K562 (cell line): ENCODE data around the gene PRKAR1A. TPM values are rescaled to one million over a fixed set of nuclear protein-coding genes. Genes with fewer than 3 reads are reported as not detected.

Experiments
- BDP1 ChIP-seq: IDR thresholded peaks from 3 replicates; pipeline ENCODE4 v1.6.1; 2011; ENCODE audit not compliant: insufficient read length, insufficient read depth
- CSDE1 ChIP-seq, 2 experiments: fragments of 450-650 bp; IDR thresholded peaks; 2 replicates each; pipeline ENCODE4 v1.6.1; 2016; ENCODE audit warnings: mild to moderate bottlenecking in 1 of 2
- E2F8 ChIP-seq: fragments of 450-650 bp; IDR thresholded peaks from 2 replicates; pipeline ENCODE4 v1.7.1; 2018; ENCODE audit warnings: mild to moderate bottlenecking, low read depth; ENCODE audit not compliant: partially characterized antibody
- EWSR1 ChIP-seq: fragments of 450-650 bp; IDR thresholded peaks from 2 replicates; pipeline ENCODE4 v1.6.1; 2018; ENCODE audit warnings: borderline replicate concordance, mild to moderate bottlenecking, low read depth, moderate library complexity; ENCODE audit not compliant: partially characterized antibody
- FOXM1 ChIP-seq, 2 experiments: fragments of 450-650 bp in 1 of 2; sonication (generic) in 1 of 2; formaldehyde crosslinking in 1 of 2; IDR thresholded peaks; 2 replicates each; pipeline versions ENCODE4 v1.6.1 to v1.9.0; 2017 to 2022; ENCODE audit warnings: low read depth in 2 of 2, mild to moderate bottlenecking in 2 of 2, missing genetic modification reagents in 1 of 2, moderate library complexity in 1 of 2
- PYGO2 ChIP-seq: fragments of 450-650 bp; IDR thresholded peaks from 2 replicates; pipeline ENCODE4 v1.6.1; 2016; ENCODE audit warnings: mild to moderate bottlenecking, missing genetic modification characterization, moderate library complexity, missing compliant biosample characterization
- SAFB2 ChIP-seq: fragments of 200-400 bp; formaldehyde crosslinking; IDR thresholded peaks from 2 replicates; pipeline ENCODE4 v1.6.1; 2018; ENCODE audit warnings: borderline replicate concordance, low read length, low read depth, moderate library complexity; ENCODE audit not compliant: severe bottlenecking
- SMARCA4 ChIP-seq: fragments of 450-650 bp; IDR thresholded peaks from 2 replicates; pipeline ENCODE4 v1.6.1; 2016
- SUPT5H ChIP-seq: fragments of 450-650 bp; IDR thresholded peaks from 2 replicates; pipeline ENCODE4 v1.6.1; 2016
- ZBED1 ChIP-seq: IDR thresholded peaks from 2 replicates; pipeline ENCODE4 v1.6.1; 2014
- ZBTB1 ChIP-seq: sonication (generic); formaldehyde crosslinking; IDR thresholded peaks from 2 replicates; pipeline ENCODE4 v1.8.1; 2023; ENCODE audit warnings: missing genetic modification reagents, low read depth, mild to moderate bottlenecking, borderline replicate concordance
- ZMIZ1 ChIP-seq, 2 experiments: fragments of 150-350 bp in 1 of 2; IDR thresholded peaks; 2 replicates each; pipeline ENCODE4 v1.6.1; 2012 to 2016; ENCODE audit warnings: low read depth in 2 of 2, low read length in 2 of 2, mild to moderate bottlenecking in 1 of 2, moderate library complexity in 1 of 2
- ZNF3 ChIP-seq: fragments of 250-450 bp; sonication (Bioruptor Pico); IDR thresholded peaks from 2 replicates; pipeline ENCODE4 v1.5.0; 2021; ENCODE audit warnings: mild to moderate bottlenecking, moderate library complexity
- ZNF445 ChIP-seq: fragments of 250-450 bp; sonication (Bioruptor Pico); IDR thresholded peaks from 2 replicates; pipeline ENCODE4 v1.4.0; 2020; ENCODE audit warnings: low read depth, mild to moderate bottlenecking, moderate library complexity
- ZNF57 ChIP-seq: fragments of 450-650 bp; formaldehyde crosslinking; IDR thresholded peaks from 2 replicates; pipeline ENCODE4 v1.4.0; 2020; ENCODE audit warnings: mild to moderate bottlenecking, moderate library complexity
- ZNF592 ChIP-seq: fragments of 450-650 bp; IDR thresholded peaks from 2 replicates; pipeline ENCODE4 v1.6.1; 2017; ENCODE audit warnings: antibody characterized with exemption, mild to moderate bottlenecking
- ZNF830 ChIP-seq: fragments of 250-450 bp; sonication (Bioruptor Pico); IDR thresholded peaks from 2 replicates; pipeline ENCODE4 v1.5.0; 2021; ENCODE audit warnings: mild to moderate bottlenecking
- polyA plus RNA-seq, 8 experiments: library from polyadenylated mRNA; depleted of rRNA in 4 of 8; stranded (reverse) in 5 of 8; unstranded in 3 of 8; fragments of >200 nt; fragmentation: Nextera tagmentation in 2 of 8; fragmentation: Illumina TruSeq in 1 of 8; extraction: Ambion mirVana in 2 of 8; extraction: Trizol in 1 of 8; gene quantifications; 2 replicates each; pipeline versions ENCODE4 v1.2.1 to v1.2.3, GENCODE V29; 2011 to 2014; ENCODE audit warnings: inconsistent platforms in 1 of 8, missing spikeins in 1 of 8
- total RNA-seq, 7 experiments: library from RNA; depleted of rRNA in 6 of 7; stranded (reverse); fragments of >200 nt in 6 of 7; fragmentation: Illumina TruSeq in 2 of 7; extraction: Trizol in 2 of 7; gene quantifications; 2 replicates each; pipeline versions ENCODE4 v1.2.1 to v1.2.3, GENCODE V29; 2011 to 2021; ENCODE audit warnings: low replicate concordance in 1 of 7

Gene PRKAR1A
- total and polyA plus RNA-seq, 9 of the 15 experiments (the other 6 are each of a cell fraction or from before 2014, with no cell fraction given), result 15.0 to 95.6 (median 67.5) TPM

- TF ChIP-seq ZNF830 (CRISPR knock-in tag) (no peak), ZNF445 (CRISPR knock-in tag) (no peak), ZBED1 (0 out of 2 replicates have a peak, but pooled peaks have one; percentile 72), PYGO2 (tag) (no peak), SAFB2 (no peak), ZBTB1 (CRISPR knock-in tag) (no peak), FOXM1 (IDR thresholded peaks at IDR 0.05; ENCODE audit: low read depth) (0 out of 2 replicates have a peak, but pooled peaks have one; percentile 48), FOXM1 (CRISPR knock-in tag; IDR thresholded peaks at IDR 0.05; ENCODE audit: low read depth) (no peak), ZNF592 (no peak), CSDE1 (IDR thresholded peaks at IDR 0.05) (peak in 1 of 2 experiments; percentile 82; a peak in 2 of 4 replicates), SUPT5H (peak; percentile 84), BDP1 (no peak), E2F8 (peak; percentile 8), ZNF3 (CRISPR knock-in tag) (no peak), EWSR1 (no peak), ZNF57 (CRISPR knock-in tag) (no peak), ZMIZ1 (IDR thresholded peaks at IDR 0.05; ENCODE audit: low read depth in 2 of 2, low read length in 2 of 2) (0 out of 4 replicates have a peak, but pooled peaks of 1 of the 2 experiments have one; percentile 24), SMARCA4 (no peak)
These were observed at the start of gene PRKAR1A (continued) for GRCh38 chr17:68512247-68512959.
